Measurements from ENCODE around the gene PLEKHG7. TPM values are rescaled to one million over a fixed set of nuclear protein-coding genes. Genes with fewer than 3 reads are reported as not detected.

PLEKHG7 gene
- total and polyA plus RNA-seq, 10 donors: 0.62 to 8.8 (median 2.0) TPM

- no peaks in the 10 kb centered on the region for H3K27me3 ChIP-seq (replicated peaks in 1 of 7)
- H3K9me3 ChIP-seq: no peaks in the 10 kb centered on the region
- TF ChIP-seq POLR2A (IDR thresholded peaks at IDR 0.05): no peak
- no peak for TF ChIP-seq CTCF (IDR thresholded peaks at IDR 0.05 in 8 of 11, conservative IDR thresholded peaks at IDR 0.05 in 3 of 11)
- TF ChIP-seq POLR2AphosphoS5 (IDR thresholded peaks at IDR 0.05): no peak
- H3K4me1 ChIP-seq: no peaks in the 10 kb centered on the region
- no peak overlapping the region for H3K4me3 ChIP-seq
- H3K27ac ChIP-seq: no peak overlapping the region
- DNase-seq: no peak
- intact Hi-C loops (cut with DNase I; ENCODE audit: low total_unique reads): no loop called here
- 92 to 97% (median 94%) methylated on average over 4 of the region's 4 CpGs for WGBS, 5 donors
- no peaks in the 10 kb centered on the region for H3K36me3 ChIP-seq
Measured at GRCh38 chr12:92657770-92658169, 45.0 kb upstream of the PLEKHG7 start.

GRCh38 chr12:92658611-92659010, 44.2 kb upstream of the PLEKHG7 start:
- DNase-seq: no peak
- intact Hi-C loops (cut with DNase I; ENCODE audit: low total_unique reads): no loop called here
- TF ChIP-seq POLR2A (IDR thresholded peaks at IDR 0.05) (no peak), CTCF (IDR thresholded peaks at IDR 0.05 in 8 of 11, conservative IDR thresholded peaks at IDR 0.05 in 3 of 11) (no peak), POLR2AphosphoS5 (IDR thresholded peaks at IDR 0.05) (no peak)
- Histone ChIP-seq H3K36me3 (no peaks in the 10 kb centered on the region), H3K4me3 (no peak overlapping the region), H3K4me1 (no peaks in the 10 kb centered on the region), H3K27me3 (replicated peaks in 1 of 7) (no peaks in the 10 kb centered on the region), H3K9me3 (no peaks in the 10 kb centered on the region), H3K27ac (no peak overlapping the region)
- WGBS, 5 donors: 97 to 100% (median 98%) methylated on average over 2 of the region's 2 CpGs

GRCh38 chr12:92661269-92661668, 41.5 kb upstream of the PLEKHG7 start:
- Histone ChIP-seq H3K27me3 (replicated peaks in 1 of 7) (no peaks in the 10 kb centered on the region), H3K4me1 (no peaks in the 10 kb centered on the region), H3K27ac (no peak overlapping the region), H3K36me3 (no peaks in the 10 kb centered on the region), H3K9me3 (no peaks in the 10 kb centered on the region), H3K4me3 (no peak overlapping the region)
- intact Hi-C loops (cut with DNase I; ENCODE audit: low total_unique reads): no loop called here
- TF ChIP-seq POLR2AphosphoS5 (IDR thresholded peaks at IDR 0.05) (no peak), POLR2A (IDR thresholded peaks at IDR 0.05) (no peak), CTCF (IDR thresholded peaks at IDR 0.05 in 8 of 11, conservative IDR thresholded peaks at IDR 0.05 in 3 of 11) (no peak)
- WGBS, 5 donors: 94 to 98% (median 95%) methylated on average over 6 of the region's 6 CpGs
- no peak for DNase-seq

- Histone ChIP-seq H3K27ac (no peak overlapping the region), H3K36me3 (no peaks in the 10 kb centered on the region), H3K4me3 (no peak overlapping the region), H3K27me3 (replicated peaks in 1 of 7) (no peaks in the 10 kb centered on the region), H3K9me3 (no peaks in the 10 kb centered on the region), H3K4me1 (no peaks in the 10 kb centered on the region)
- TF ChIP-seq CTCF (IDR thresholded peaks at IDR 0.05 in 8 of 11, conservative IDR thresholded peaks at IDR 0.05 in 3 of 11) (no peak), POLR2A (IDR thresholded peaks at IDR 0.05) (no peak), POLR2AphosphoS5 (IDR thresholded peaks at IDR 0.05) (no peak)
- DNase-seq: no peak
- intact Hi-C loops (cut with DNase I; ENCODE audit: low total_unique reads): no loop called here
- WGBS, 5 donors: 90 to 98% (median 96%) methylated on average over 2 of the region's 2 CpGs
Measured at GRCh38 chr12:92665496-92665895, 37.3 kb upstream of the PLEKHG7 start.

Measured in spleen (tissue), 11 donors.